GM10266 (cell line): ENCODE results near the gene PRKACB.

Experiments used
- DNase-seq: peaks from one replicate; pipeline ENCODE4 v3.0.0; 2012; ENCODE audit errors: extremely low spot score
- TF ChIP-seq, protein P1 (sequence below): IDR thresholded peaks from 2 replicates; pipeline ENCODE4 v1.5.1; 2012; ENCODE audit warnings: mild to moderate bottlenecking, low read depth; ENCODE audit not compliant: control insufficient read depth, insufficient read depth; ENCODE audit errors: missing control alignments

Gene PRKACB

DNA sequence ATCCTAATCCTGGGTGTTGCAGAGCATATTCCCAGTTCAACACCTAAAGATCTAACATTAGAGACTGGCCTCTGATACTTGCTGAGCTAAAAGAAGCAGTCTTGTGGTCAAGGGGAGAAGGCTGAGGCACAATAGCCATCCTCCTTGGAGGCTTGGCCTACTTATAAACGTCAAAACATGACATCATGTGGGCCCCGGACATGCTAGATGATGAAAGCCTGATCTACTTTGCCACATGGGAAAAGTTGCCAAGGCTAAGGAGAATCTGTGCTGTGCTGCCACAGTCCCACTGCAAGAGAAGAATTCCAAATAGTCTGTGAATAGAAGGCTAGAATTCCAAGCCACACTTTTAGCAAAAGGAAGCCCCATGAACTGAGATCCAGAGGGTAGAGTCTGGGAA is 113.5 kb downstream of the PRKACB start:
- TF ChIP-seq, protein P1, sequence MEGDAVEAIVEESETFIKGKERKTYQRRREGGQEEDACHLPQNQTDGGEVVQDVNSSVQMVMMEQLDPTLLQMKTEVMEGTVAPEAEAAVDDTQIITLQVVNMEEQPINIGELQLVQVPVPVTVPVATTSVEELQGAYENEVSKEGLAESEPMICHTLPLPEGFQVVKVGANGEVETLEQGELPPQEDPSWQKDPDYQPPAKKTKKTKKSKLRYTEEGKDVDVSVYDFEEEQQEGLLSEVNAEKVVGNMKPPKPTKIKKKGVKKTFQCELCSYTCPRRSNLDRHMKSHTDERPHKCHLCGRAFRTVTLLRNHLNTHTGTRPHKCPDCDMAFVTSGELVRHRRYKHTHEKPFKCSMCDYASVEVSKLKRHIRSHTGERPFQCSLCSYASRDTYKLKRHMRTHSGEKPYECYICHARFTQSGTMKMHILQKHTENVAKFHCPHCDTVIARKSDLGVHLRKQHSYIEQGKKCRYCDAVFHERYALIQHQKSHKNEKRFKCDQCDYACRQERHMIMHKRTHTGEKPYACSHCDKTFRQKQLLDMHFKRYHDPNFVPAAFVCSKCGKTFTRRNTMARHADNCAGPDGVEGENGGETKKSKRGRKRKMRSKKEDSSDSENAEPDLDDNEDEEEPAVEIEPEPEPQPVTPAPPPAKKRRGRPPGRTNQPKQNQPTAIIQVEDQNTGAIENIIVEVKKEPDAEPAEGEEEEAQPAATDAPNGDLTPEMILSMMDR, result no peak
- DNase-seq, result no peak

DNA sequence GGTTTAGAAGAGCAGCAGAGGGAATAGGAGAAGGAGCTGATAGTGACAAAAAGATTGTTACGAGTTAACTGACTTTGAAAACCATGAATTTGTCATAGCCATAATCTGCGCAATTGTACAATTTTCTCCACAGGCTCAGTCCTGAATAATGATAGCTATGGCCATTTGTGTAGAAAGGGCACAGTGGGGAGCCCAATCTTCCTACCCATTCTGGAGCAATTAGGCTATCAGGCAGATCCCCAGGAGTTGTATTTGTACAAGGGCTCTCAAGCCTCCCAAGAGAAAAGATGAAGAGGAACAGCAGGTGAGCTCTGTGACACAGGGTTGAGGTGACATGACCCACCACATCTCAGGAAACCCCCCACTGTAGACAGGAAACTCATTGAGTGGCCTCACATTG is 115.3 kb downstream of the PRKACB start:
- no peak for DNase-seq
- TF ChIP-seq, protein P1, result no peak

DNA sequence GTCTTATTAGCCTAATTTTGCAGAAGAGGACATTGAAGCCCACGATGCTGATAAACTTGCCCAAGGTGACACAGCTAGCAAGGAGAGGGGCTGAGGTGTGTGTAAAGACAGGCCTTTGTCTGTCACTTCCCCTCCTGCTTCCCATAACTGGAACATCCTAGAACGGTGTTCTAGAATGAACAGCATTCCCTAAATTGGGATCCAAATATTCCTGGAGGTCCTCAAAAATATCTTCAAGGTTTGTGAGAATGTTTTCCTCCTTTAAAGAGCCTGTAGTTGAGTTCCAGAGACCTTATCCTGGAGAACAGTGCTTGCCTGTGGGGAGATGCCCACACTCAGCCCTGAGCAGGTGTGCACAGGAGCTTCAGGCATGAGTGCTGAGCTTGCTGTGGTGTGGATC is 115.9 kb downstream of the PRKACB start:
- no peak for DNase-seq
- TF ChIP-seq, protein P1, result no peak

DNA sequence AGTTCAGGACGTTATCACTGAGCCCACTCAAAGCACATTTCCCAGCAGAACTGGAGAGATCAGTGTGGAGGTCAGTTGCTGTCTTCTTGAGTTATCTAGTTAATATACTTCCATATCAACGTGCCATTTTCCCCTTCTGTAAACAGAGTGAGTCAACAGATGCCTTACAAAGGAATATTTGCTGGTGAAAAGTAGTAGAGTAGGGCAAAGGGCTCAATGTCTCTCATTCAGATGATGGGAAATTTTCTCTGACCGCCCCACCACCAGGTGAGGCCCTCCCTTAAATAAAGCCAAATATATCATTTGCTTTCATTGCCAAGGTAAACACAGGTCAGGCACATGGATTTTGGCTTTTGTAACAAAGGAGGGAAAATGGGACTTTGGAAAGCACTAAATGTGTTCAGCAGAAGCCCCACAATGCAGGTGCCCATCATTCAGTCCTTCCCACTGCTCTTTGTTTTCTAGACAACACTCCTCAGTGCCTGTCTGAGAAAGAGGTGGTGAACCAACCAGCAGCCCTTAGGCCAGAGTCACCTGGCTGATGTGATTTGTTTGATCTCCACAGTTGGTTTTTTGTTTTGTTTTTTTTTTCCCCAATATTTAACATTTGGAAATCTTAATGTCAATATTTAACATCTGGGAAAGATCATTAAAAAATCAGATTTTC is 116.9 kb downstream of the PRKACB start:
- TF ChIP-seq, protein P1, result no peak
- no peak for DNase-seq

DNA sequence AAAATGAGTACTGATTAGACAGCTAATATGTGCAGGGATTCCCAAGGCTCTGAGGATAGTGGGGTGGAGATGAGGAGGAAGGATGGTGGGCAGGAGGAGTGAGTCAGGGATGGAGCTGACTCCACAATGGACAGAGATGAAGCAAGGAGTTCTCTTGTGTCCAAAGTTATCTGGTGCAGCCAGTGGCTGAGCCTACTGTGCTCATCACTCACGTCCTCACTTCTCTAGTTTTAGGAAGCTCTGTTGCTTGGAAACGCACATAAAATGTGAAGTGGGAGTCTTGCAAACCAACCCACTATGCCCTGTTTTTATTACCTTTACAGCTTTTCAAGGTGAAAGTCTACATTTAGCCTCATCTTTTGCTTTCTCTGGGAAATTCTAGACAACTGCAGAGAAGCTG is 120.9 kb downstream of the PRKACB start:
- TF ChIP-seq, protein P1, result no peak
- DNase-seq, result no peak

DNA sequence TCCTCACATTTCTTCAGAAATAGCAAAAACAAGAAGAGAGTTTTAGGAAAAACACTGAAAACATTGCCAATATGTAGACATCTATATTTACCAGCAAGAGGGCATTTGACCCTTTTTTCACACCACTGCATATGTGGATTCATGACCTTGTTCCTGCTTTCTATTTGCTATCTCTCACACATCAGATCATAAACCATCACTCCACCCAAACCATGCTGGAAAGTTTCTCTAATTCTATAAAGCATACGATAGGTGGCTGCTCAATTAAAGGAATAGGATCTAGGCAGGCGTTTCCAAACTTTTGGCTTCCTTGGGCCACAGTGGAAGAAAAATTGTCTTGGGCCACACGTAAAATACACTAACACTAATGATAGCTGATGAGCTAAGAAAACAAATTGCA is 121.8 kb downstream of the PRKACB start:
- no peak for DNase-seq
- TF ChIP-seq, protein P1, result no peak

DNA sequence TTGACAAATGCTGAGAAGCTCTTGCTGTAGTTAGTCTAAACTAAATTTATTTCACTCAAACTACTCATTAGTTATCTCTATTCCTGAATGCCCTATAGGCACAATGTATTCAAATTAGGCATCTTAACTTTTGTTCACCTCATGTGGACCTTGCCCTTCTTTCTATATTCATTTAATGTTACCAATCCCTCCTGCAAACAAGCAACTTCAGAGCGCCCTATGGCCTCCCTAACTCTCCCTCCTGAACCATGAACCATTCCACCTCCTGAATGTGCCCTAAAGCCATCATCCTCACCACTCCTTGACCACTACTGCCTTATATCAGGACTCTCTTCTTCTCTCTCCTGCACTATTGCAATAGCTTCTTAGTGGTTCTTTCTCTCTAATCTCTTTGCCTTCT is 122.7 kb downstream of the PRKACB start:
- DNase-seq, result no peak
- TF ChIP-seq, protein P1, result no peak
